BLaER1 (cell line): ENCODE results near the gene CACNA1C.
A peak's percentile ranks its signal among the peaks of the same experiment; 100 is the strongest.

Source experiments
- H3K27ac ChIP-seq: shearing (Covaris generic); formaldehyde crosslinking; 2 replicates; pipeline ENCODE4 v1.8.1; 2022
- H3K27me3 ChIP-seq: shearing (Covaris generic); formaldehyde crosslinking; 2 replicates; pipeline ENCODE4 v1.8.1; 2022
- H3K36me3 ChIP-seq: shearing (Covaris generic); formaldehyde crosslinking; 2 replicates; pipeline ENCODE4 v1.8.1; 2022
- H3K4me1 ChIP-seq: shearing (Covaris generic); formaldehyde crosslinking; 2 replicates; pipeline ENCODE4 v1.8.1; 2022
- H3K4me2 ChIP-seq: shearing (Covaris generic); formaldehyde crosslinking; 2 replicates; pipeline ENCODE4 v1.8.1; 2022
- H3K4me3 ChIP-seq: shearing (Covaris generic); formaldehyde crosslinking; 2 replicates; pipeline ENCODE4 v1.8.1; 2022
- H3K9ac ChIP-seq: shearing (Covaris generic); formaldehyde crosslinking; 2 replicates; pipeline ENCODE4 v1.8.1; 2022
- H3K9me3 ChIP-seq: shearing (Covaris generic); formaldehyde crosslinking; 2 replicates; pipeline ENCODE4 v1.8.1; 2022
- H4K20me1 ChIP-seq: shearing (Covaris generic); formaldehyde crosslinking; 2 replicates; pipeline ENCODE4 v1.8.1; 2022
- Cebpa-rat ChIP-seq: shearing (Covaris generic); IDR thresholded peaks from 2 replicates; pipeline ENCODE4 v1.8.1; 2022

CACNA1C gene

GRCh38 chr12:2645460-2645859 is 592.7 kb downstream of the CACNA1C start:
- no peaks in the 10 kb centered on the region for H4K20me1 ChIP-seq
- no peaks in the 10 kb centered on the region for H3K9me3 ChIP-seq
- peak overlapping the region; percentile 78 for H3K4me2 ChIP-seq
- no peak for TF ChIP-seq Cebpa-rat
- no peak overlapping the region for H3K27ac ChIP-seq
- H3K36me3 ChIP-seq: no peaks in the 10 kb centered on the region
- no peak overlapping the region for H3K4me3 ChIP-seq
- no peaks in the 10 kb centered on the region for H3K27me3 ChIP-seq
- H3K4me1 ChIP-seq: peaks cover 61% of the 10 kb centered on the region
- no peak overlapping the region for H3K9ac ChIP-seq

GRCh38 chr12:2646341-2646740 is 593.6 kb downstream of the CACNA1C start:
- Histone ChIP-seq H3K36me3 (no peaks in the 10 kb centered on the region), H3K9me3 (no peaks in the 10 kb centered on the region), H3K9ac (no peak overlapping the region), H3K27ac (no peak overlapping the region), H4K20me1 (no peaks in the 10 kb centered on the region), H3K4me1 (peaks cover 66% of the 10 kb centered on the region), H3K4me3 (no peak overlapping the region), H3K4me2 (peak overlapping the region; percentile 78), H3K27me3 (no peaks in the 10 kb centered on the region)
- TF ChIP-seq Cebpa-rat: no peak

- TF ChIP-seq Cebpa-rat: no peak
- Histone ChIP-seq H3K4me3 (no peak overlapping the region), H3K27ac (no peak overlapping the region), H3K4me1 (peaks cover 60% of the 10 kb centered on the region), H4K20me1 (no peaks in the 10 kb centered on the region), H3K9ac (no peak overlapping the region), H3K36me3 (no peaks in the 10 kb centered on the region), H3K4me2 (no peak overlapping the region), H3K27me3 (no peaks in the 10 kb centered on the region), H3K9me3 (no peaks in the 10 kb centered on the region)
Observed at GRCh38 chr12:2647186-2647585, 594.4 kb downstream of the CACNA1C start.

GRCh38 chr12:2648406-2648805 is 595.6 kb downstream of the CACNA1C start:
- Histone ChIP-seq H3K9ac (no peak overlapping the region), H3K27me3 (no peaks in the 10 kb centered on the region), H3K4me2 (no peak overlapping the region), H3K4me3 (no peak overlapping the region), H3K9me3 (no peaks in the 10 kb centered on the region), H3K36me3 (no peaks in the 10 kb centered on the region), H3K4me1 (peaks cover 52% of the 10 kb centered on the region), H3K27ac (no peak overlapping the region), H4K20me1 (no peaks in the 10 kb centered on the region)
- TF ChIP-seq Cebpa-rat: no peak

- peaks cover 42% of the 10 kb centered on the region for H3K4me1 ChIP-seq
- H3K27me3 ChIP-seq: no peaks in the 10 kb centered on the region
Observed at GRCh38 chr12:2649201-2650030, 596.6 kb downstream of the CACNA1C start.

GRCh38 chr12:2650261-2651067 is 597.7 kb downstream of the CACNA1C start:
- Histone ChIP-seq H3K27me3 (no peaks in the 10 kb centered on the region), H3K4me1 (peaks cover 32% of the 10 kb centered on the region), H3K4me3 (no peak overlapping the region), H3K9me3 (no peaks in the 10 kb centered on the region), H3K9ac (no peak overlapping the region), H3K36me3 (no peaks in the 10 kb centered on the region), H3K4me2 (peak overlapping the region; percentile 66), H3K27ac (no peak overlapping the region), H4K20me1 (no peaks in the 10 kb centered on the region)
- TF ChIP-seq Cebpa-rat: no peak

More at GRCh38 chr12:2649201-2650030, 596.6 kb downstream of the CACNA1C start:
- Histone ChIP-seq H3K27ac (no peak overlapping the region), H3K4me3 (no peak overlapping the region), H4K20me1 (no peaks in the 10 kb centered on the region), H3K9me3 (no peaks in the 10 kb centered on the region), H3K36me3 (no peaks in the 10 kb centered on the region), H3K4me2 (peak overlapping the region; percentile 66), H3K9ac (no peak overlapping the region)
- TF ChIP-seq Cebpa-rat: no peak

GRCh38 chr12:2651068-2651965 is 598.5 kb downstream of the CACNA1C start:
- Histone ChIP-seq H3K9me3 (no peaks in the 10 kb centered on the region), H3K4me2 (peak overlapping the region; percentile 66; the same call in 1 of the 2 replicates), H3K4me3 (no peak overlapping the region), H3K27me3 (no peaks in the 10 kb centered on the region), H4K20me1 (no peaks in the 10 kb centered on the region), H3K4me1 (peaks cover 23% of the 10 kb centered on the region), H3K36me3 (no peaks in the 10 kb centered on the region), H3K27ac (no peak overlapping the region), H3K9ac (no peak overlapping the region)
- no peak for TF ChIP-seq Cebpa-rat

- peaks cover 22% of the 10 kb centered on the region for H3K4me1 ChIP-seq
- no peak overlapping the region for H3K27ac ChIP-seq
- H3K9ac ChIP-seq: no peak overlapping the region
- no peaks in the 10 kb centered on the region for H4K20me1 ChIP-seq
- no peaks in the 10 kb centered on the region for H3K9me3 ChIP-seq
- TF ChIP-seq Cebpa-rat: no peak
- no peaks in the 10 kb centered on the region for H3K36me3 ChIP-seq
- H3K4me2 ChIP-seq: no peak overlapping the region
- H3K4me3 ChIP-seq: no peak overlapping the region
- H3K27me3 ChIP-seq: no peaks in the 10 kb centered on the region
Observed at GRCh38 chr12:2652011-2652400, 599.2 kb downstream of the CACNA1C start.

- Histone ChIP-seq H3K9ac (no peak overlapping the region), H3K36me3 (no peaks in the 10 kb centered on the region), H3K9me3 (no peaks in the 10 kb centered on the region), H3K4me1 (peaks cover 22% of the 10 kb centered on the region), H3K27me3 (no peaks in the 10 kb centered on the region), H3K4me2 (no peak overlapping the region), H3K4me3 (no peak overlapping the region), H3K27ac (no peak overlapping the region), H4K20me1 (no peaks in the 10 kb centered on the region)
- TF ChIP-seq Cebpa-rat: no peak
Observed at GRCh38 chr12:2652401-2653081, 599.8 kb downstream of the CACNA1C start.
